H1 (cell line): ENCODE results near the gene COL4A2. TPM values are rescaled to one million over a fixed set of nuclear protein-coding genes. Genes with fewer than 3 reads are reported as not detected.

Experiments
- CTCF ChIA-PET: fragments of 300-600 bp; sonication (Branson Sonifier 250); formaldehyde crosslinking; loops from one replicate; lab custom pipeline; 2021; ENCODE audit not compliant: partially characterized antibody; lab: Charles Lee
- POLR2A ChIA-PET: fragments of 300-600 bp; sonication (Branson Sonifier 250); formaldehyde crosslinking; loops from one replicate; lab custom pipeline; 2021; ENCODE audit warnings: inconsistent platforms; ENCODE audit not compliant: partially characterized antibody; lab: Charles Lee
- DNase-seq, 2 experiments: peaks; one replicate each; pipeline versions ENCODE4 v3.0.0 to v3.0.0-alpha.2; 2010 to 2022; ENCODE audit warnings: low spot score in 2 of 2, low read depth in 1 of 2, mixed read lengths in 1 of 2
- FAIRE-seq: peaks from 2 replicates; lab custom pipeline; 2011; peaks lifted over from hg19 to GRCh38; lab: Jason Lieb, UNC
- H2AFZ ChIP-seq: 2 replicates; pipeline ENCODE4 v1.8.1; 2012; ENCODE audit warnings: low read length, inconsistent platforms
- H2AK5ac ChIP-seq: 2 replicates; pipeline ENCODE4 v1.6.1; 2013; ENCODE audit warnings: low read depth, low read length
- H2BK120ac ChIP-seq: replicated peaks from 2 replicates; pipeline ENCODE3; 2013; ENCODE audit warnings: low read depth, low read length, inconsistent platforms
- H2BK12ac ChIP-seq: 2 replicates; pipeline ENCODE4 v1.6.1; 2013; ENCODE audit warnings: low read depth, low read length
- H2BK15ac ChIP-seq: 2 replicates; pipeline ENCODE4 v1.6.1; 2013; ENCODE audit warnings: low read length
- H2BK20ac ChIP-seq: 2 replicates; pipeline ENCODE4 v1.6.1; 2013; ENCODE audit warnings: low read length
- H2BK5ac ChIP-seq: 2 replicates; pipeline ENCODE4 v1.6.1; 2013; ENCODE audit warnings: low read depth, low read length
- H3K14ac ChIP-seq: 2 replicates; pipeline ENCODE4 v1.6.1; 2013; ENCODE audit warnings: inconsistent platforms; ENCODE audit not compliant: insufficient read length
- H3K18ac ChIP-seq: 2 replicates; pipeline ENCODE4 v1.6.1; 2013; ENCODE audit warnings: low read length; ENCODE audit errors: extremely low read depth
- H3K23ac ChIP-seq: 2 replicates; pipeline ENCODE4 v1.6.1; 2013; ENCODE audit warnings: inconsistent platforms; ENCODE audit not compliant: insufficient read length
- H3K23me2 ChIP-seq: 2 replicates; pipeline ENCODE4 v1.6.1; 2013; ENCODE audit warnings: low read depth, low read length
- H3K27ac ChIP-seq: 2 replicates; pipeline ENCODE4 v1.6.1; 2011; ENCODE audit warnings: low read depth, low read length, inconsistent platforms
- H3K27me3 ChIP-seq, 4 experiments: replicated peaks in 1 of 4; 1 replicate in 1 of 4; 2 replicates in 3 of 4; pipeline versions ENCODE4 v1.6.1 to v1.8.1; 2011 to 2013; ENCODE audit warnings: low read length in 3 of 4, mild to moderate bottlenecking in 3 of 4, inconsistent platforms in 2 of 4, mixed read lengths in 2 of 4, moderate library complexity in 1 of 4; ENCODE audit not compliant: control insufficient read depth in 3 of 4, insufficient read depth in 3 of 4; ENCODE audit errors: extremely low read depth in 1 of 4
- H3K36me3 ChIP-seq, 4 experiments: 2 replicates each; pipeline versions ENCODE4 v1.6.1 to v1.8.1; 2011 to 2013; ENCODE audit warnings: mild to moderate bottlenecking in 4 of 4, low read length in 3 of 4, moderate library complexity in 2 of 4, control low read depth in 1 of 4, inconsistent platforms in 1 of 4; ENCODE audit not compliant: insufficient read depth in 4 of 4, control insufficient read depth in 2 of 4
- H3K4ac ChIP-seq: replicated peaks from 2 replicates; pipeline ENCODE3; 2013; ENCODE audit warnings: low read length, low read depth, mixed read lengths, inconsistent platforms; ENCODE audit not compliant: insufficient read length
- H3K4me1 ChIP-seq, 4 experiments: replicated peaks in 1 of 4; 1 replicate in 1 of 4; 2 replicates in 3 of 4; pipeline versions ENCODE4 v1.6.1 to v1.8.1; 2011 to 2013; ENCODE audit warnings: low read length in 3 of 4, inconsistent platforms in 2 of 4, mixed read lengths in 1 of 4; ENCODE audit not compliant: insufficient read depth in 4 of 4, control insufficient read depth in 3 of 4
- H3K4me2 ChIP-seq, 2 experiments: 2 replicates each; pipeline versions ENCODE4 v1.6.1 to v1.8.1; 2011 to 2013; ENCODE audit warnings: low read depth in 2 of 2, low read length in 2 of 2, control low read depth in 1 of 2, inconsistent platforms in 1 of 2, mild to moderate bottlenecking in 1 of 2; ENCODE audit not compliant: insufficient read depth in 1 of 2
- H3K4me3 ChIP-seq, 4 experiments: fragments of 200-600, 300-600 bp in 1 of 4; sonication (generic), shearing (Covaris generic), sonication (Bioruptor Twin) in 1 of 4; 2 replicates each; pipeline versions ENCODE4 v1.5.1 to v1.8.1; 2011 to 2016; ENCODE audit warnings: low read length in 4 of 4, low read depth in 3 of 4, control low read depth in 2 of 4, inconsistent platforms in 2 of 4, mild to moderate bottlenecking in 2 of 4, mixed read lengths in 1 of 4, moderate library complexity in 1 of 4; ENCODE audit not compliant: insufficient read depth in 2 of 4; ENCODE audit errors: extremely low read depth in 1 of 4
- H3K56ac ChIP-seq: replicated peaks from 2 replicates; pipeline ENCODE3; 2013; ENCODE audit warnings: low read depth, mild to moderate bottlenecking, mixed read lengths, low read length, inconsistent platforms; ENCODE audit not compliant: insufficient read length
- H3K79me1 ChIP-seq: 2 replicates; pipeline ENCODE4 v1.6.1; 2013; ENCODE audit warnings: low read depth, low read length, control low read depth
- H3K79me2 ChIP-seq, 2 experiments: 2 replicates each; pipeline versions ENCODE4 v1.6.1 to v1.8.1; 2012 to 2013; ENCODE audit warnings: low read length in 2 of 2, mild to moderate bottlenecking in 2 of 2, inconsistent platforms in 1 of 2; ENCODE audit not compliant: insufficient read depth in 2 of 2, control insufficient read depth in 1 of 2
- H3K9ac ChIP-seq, 4 experiments: replicated peaks in 1 of 4; 1 replicate in 1 of 4; 2 replicates in 3 of 4; pipeline versions ENCODE4 v1.6.1 to v1.8.1; 2011 to 2013; ENCODE audit warnings: low read depth in 3 of 4, low read length in 3 of 4, control low read depth in 2 of 4, mild to moderate bottlenecking in 2 of 4, moderate library complexity in 2 of 4, inconsistent platforms in 1 of 4; ENCODE audit errors: extremely low read depth in 1 of 4
- H3K9me3 ChIP-seq, 2 experiments: 2 replicates each; pipeline versions ENCODE4 v1.6.1 to v1.8.1; 2012 to 2013; ENCODE audit warnings: mild to moderate bottlenecking in 2 of 2, moderate library complexity in 2 of 2, control low read depth in 1 of 2, inconsistent platforms in 1 of 2, low read depth in 1 of 2, low read length in 1 of 2, mixed read lengths in 1 of 2; ENCODE audit not compliant: insufficient read depth in 2 of 2
- H4K20me1 ChIP-seq, 2 experiments: replicated peaks in 1 of 2; 2 replicates each; pipeline versions ENCODE3 to v1.8.1; 2011 to 2013; ENCODE audit warnings: inconsistent platforms in 2 of 2, low read length in 2 of 2, mild to moderate bottlenecking in 1 of 2; ENCODE audit not compliant: insufficient read depth in 2 of 2, control insufficient read depth in 1 of 2
- H4K5ac ChIP-seq: 2 replicates; pipeline ENCODE4 v1.6.1; 2013; ENCODE audit warnings: low read length, low read depth, mixed read lengths, inconsistent platforms; ENCODE audit not compliant: insufficient read length
- H4K8ac ChIP-seq: 2 replicates; pipeline ENCODE4 v1.8.0; 2013; ENCODE audit warnings: mild to moderate bottlenecking, moderate library complexity, low read length, inconsistent platforms; ENCODE audit not compliant: insufficient read depth; ENCODE audit errors: extremely low read depth
- H4K91ac ChIP-seq: replicated peaks from 2 replicates; pipeline ENCODE3; 2013; ENCODE audit warnings: low read length, mixed read lengths, inconsistent platforms; ENCODE audit not compliant: insufficient read length
- ATF2 ChIP-seq: IDR thresholded peaks from 2 replicates; pipeline ENCODE4 v1.6.1; 2012; ENCODE audit warnings: low read length, inconsistent platforms
- CHD1 ChIP-seq: IDR thresholded peaks from 2 replicates; pipeline ENCODE4 v1.6.1; 2012; ENCODE audit warnings: low read depth, low read length, improper control_type of control experiment
- CTBP2 ChIP-seq: IDR thresholded peaks from 2 replicates; pipeline ENCODE4 v1.7.0; 2011; ENCODE audit warnings: borderline replicate concordance, mild to moderate bottlenecking, moderate library complexity, mixed read lengths, low read length; ENCODE audit not compliant: insufficient read depth, insufficient read length
- EZH2 ChIP-seq: fragments of 200-600 bp; sonication (generic); IDR thresholded peaks from 2 replicates; pipeline ENCODE4 v1.7.1; 2012; ENCODE audit warnings: low read depth, mild to moderate bottlenecking, moderate library complexity, low read length, inconsistent platforms; ENCODE audit not compliant: severe bottlenecking
- KDM4A ChIP-seq: IDR thresholded peaks from one replicate; pipeline ENCODE4 v1.7.1; 2012; ENCODE audit warnings: low read depth, mild to moderate bottlenecking, moderate library complexity, low read length, inconsistent platforms; ENCODE audit not compliant: severe bottlenecking
- KDM5A ChIP-seq: fragments of 200-600 bp; IDR thresholded peaks from 2 replicates; pipeline ENCODE4 v1.7.1; 2012; ENCODE audit warnings: mild to moderate bottlenecking, low read length, inconsistent platforms, mixed read lengths
- SAP30 ChIP-seq: fragments of 300-600 bp; sonication (generic); IDR thresholded peaks from 2 replicates; pipeline ENCODE4 v1.7.1; 2012; ENCODE audit warnings: low read length, moderate library complexity, mild to moderate bottlenecking, inconsistent platforms; ENCODE audit not compliant: insufficient read depth, insufficient replicate concordance
- SIN3A ChIP-seq, 2 experiments: IDR thresholded peaks in 1 of 2; conservative IDR thresholded peaks in 1 of 2; 2 replicates each; pipeline ENCODE4 v1.6.1; 2011 to 2012; ENCODE audit warnings: low read length in 2 of 2, improper control_type of control experiment in 1 of 2, low read depth in 1 of 2, mild to moderate bottlenecking in 1 of 2
- SP1 ChIP-seq: IDR thresholded peaks from 2 replicates; pipeline ENCODE4 v1.6.1; 2011; ENCODE audit warnings: low read depth, low read length
- TAF7 ChIP-seq: optimal IDR thresholded peaks from 2 replicates; pipeline ENCODE3; 2011; ENCODE audit warnings: low read depth, mild to moderate bottlenecking, inconsistent platforms, low read length, moderate library complexity, borderline replicate concordance
- WGBS, 2 experiments: shearing (Covaris generic) in 1 of 2; methylation state at CpG; one replicate each; pipeline versions ENCODE4 v1.1.6 to v1.1.7; 2013 to 2015; ENCODE audit warnings: low lambda C conversion rate in 2 of 2, mixed read lengths in 2 of 2, inconsistent platforms in 1 of 2, low coverage in 1 of 2, missing lambda C conversion rate in 1 of 2; ENCODE audit not compliant: insufficient replicate concordance in 2 of 2, insufficient coverage in 1 of 2, insufficient read length in 1 of 2; ENCODE audit errors: extremely low coverage in 1 of 2, missing lambda C conversion rate in 1 of 2; 5-methylcytosine and 5-hydroxymethylcytosine counted together
- polyA plus RNA-seq, 7 experiments: library from polyadenylated mRNA; depleted of rRNA in 3 of 7; stranded (reverse) in 5 of 7; unstranded in 2 of 7; fragments of >200 nt in 5 of 7; fragments of 200-250 nt in 2 of 7; gene quantifications; 1 replicate in 5 of 7; 2 replicates in 1 of 7; 4 replicates in 1 of 7; pipeline versions ENCODE4 v1.2.1 to v1.2.3, GENCODE V29; 2011 to 2013; ENCODE audit warnings: missing spikeins in 2 of 7, mixed read lengths in 2 of 7
- total RNA-seq: library from RNA; stranded (reverse); fragmentation: NEBNext Ultra II Directional; extraction: Animal tissue kit (Norgen Biotek cat#: 25700); gene quantifications from 2 replicates; pipeline ENCODE4 v1.2.1, GENCODE V29; 2021
- TF ChIP-seq, protein P1 (sequence below): IDR thresholded peaks from 2 replicates; pipeline ENCODE4 v1.6.1; 2012; ENCODE audit warnings: inconsistent platforms

The COL4A2 gene
- total and polyA plus RNA-seq, 2 of the 8 experiments (the other 6 are each of a cell fraction or from before 2014, with no cell fraction given): 80.4 to 87.3 TPM

- Histone ChIP-seq H2BK15ac (no peak overlapping the region), H3K14ac (no peak overlapping the region), H2BK12ac (no peak overlapping the region), H3K4me2 (no peak overlapping the region), H3K23ac (no peak overlapping the region), H3K23me2 (peaks cover 15% of the 10 kb centered on the region), H3K27ac (no peak overlapping the region), H3K4ac (no peak overlapping the region), H3K9ac (no peak overlapping the region), H4K8ac (no peak overlapping the region), H3K27me3 (no peaks in the 10 kb centered on the region), H4K20me1 (peaks cover 0 to 7% of the 10 kb centered on the region in 2 experiments), H2BK20ac (no peak overlapping the region), H3K18ac (no peak overlapping the region), H4K91ac (no peak overlapping the region), H3K79me1 (peaks cover 34% of the 10 kb centered on the region), H3K9me3 (no peaks in the 10 kb centered on the region), H3K36me3 (no peaks in the 10 kb centered on the region; a peak in 3 of 8 replicates), H2AK5ac (no peak overlapping the region), H3K79me2 (peaks cover 7 to 64% of the 10 kb centered on the region in 2 experiments), H4K5ac (no peak overlapping the region), H3K4me3 (no peak overlapping the region), H2BK120ac (no peak overlapping the region), H3K56ac (no peak overlapping the region), H2AFZ (no peak overlapping the region), H3K4me1 (peaks cover 0 to 8% (median 6%) of the 10 kb centered on the region in 4 experiments; a peak in 5 of 7 replicates), H2BK5ac (peak overlapping the region; percentile 35; the same call in 1 of the 2 replicates)
- ChIA-PET POLR2A (interaction anchor here (0.8 to 1.4 kb wide), 2 partner anchors 16 to 74 kb away, joined by 3 read pairs; no protein-coding TSS in a partner anchor), CTCF (interaction anchor here (1.4 to 1.6 kb wide), 2 partner anchors 10 to 29 kb away, joined by 3 read pairs; no protein-coding TSS in a partner anchor)
- FAIRE-seq (no peak), DNase-seq (no peak)
- WGBS, 2 experiments: 82% methylated on average over 5 of the region's 5 CpGs; no CpG with 5 or more reads in 1 of the 2 experiments
- TF ChIP-seq TAF7 (no peak), SP1 (no peak), KDM5A (no peak), SIN3A (conservative IDR thresholded peaks at IDR 0.05 in 1 of 2, IDR thresholded peaks at IDR 0.05 in 1 of 2; ENCODE audit: low read depth in 1 of 2, low read length in 2 of 2) (no peak), CTBP2 (no peak), SAP30 (no peak), KDM4A (no peak), ATF2 (no peak), EZH2 (no peak), CHD1 (no peak)
- TF ChIP-seq, protein P1, sequence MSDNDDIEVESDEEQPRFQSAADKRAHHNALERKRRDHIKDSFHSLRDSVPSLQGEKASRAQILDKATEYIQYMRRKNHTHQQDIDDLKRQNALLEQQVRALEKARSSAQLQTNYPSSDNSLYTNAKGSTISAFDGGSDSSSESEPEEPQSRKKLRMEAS: no peak
Measured at GRCh38 chr13:110557082-110557481, 250.0 kb downstream of the COL4A2 start.
